ENCODE results near the gene SH3GL3.

DNA sequence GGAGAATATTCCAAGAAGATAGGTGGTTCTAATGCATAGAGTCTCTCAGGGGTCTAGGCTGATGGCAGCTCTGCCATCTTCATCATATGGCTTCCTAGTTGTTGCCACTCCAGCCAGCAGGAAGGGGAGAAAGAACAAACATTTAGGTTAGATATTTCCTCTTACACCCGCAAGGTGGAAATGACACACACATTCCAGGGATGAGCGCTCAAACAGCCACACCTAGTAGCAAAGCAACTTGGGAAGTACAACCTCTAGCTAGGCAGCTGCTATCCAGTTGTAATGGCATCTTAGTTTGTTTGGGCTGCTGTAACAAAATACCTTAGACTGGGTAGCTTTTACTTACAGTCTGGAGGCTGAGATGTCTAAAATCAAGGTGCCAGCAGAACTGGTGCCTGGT is 154.9 kb downstream of the SH3GL3 start:
- TF ChIP-seq, protein P1, sequence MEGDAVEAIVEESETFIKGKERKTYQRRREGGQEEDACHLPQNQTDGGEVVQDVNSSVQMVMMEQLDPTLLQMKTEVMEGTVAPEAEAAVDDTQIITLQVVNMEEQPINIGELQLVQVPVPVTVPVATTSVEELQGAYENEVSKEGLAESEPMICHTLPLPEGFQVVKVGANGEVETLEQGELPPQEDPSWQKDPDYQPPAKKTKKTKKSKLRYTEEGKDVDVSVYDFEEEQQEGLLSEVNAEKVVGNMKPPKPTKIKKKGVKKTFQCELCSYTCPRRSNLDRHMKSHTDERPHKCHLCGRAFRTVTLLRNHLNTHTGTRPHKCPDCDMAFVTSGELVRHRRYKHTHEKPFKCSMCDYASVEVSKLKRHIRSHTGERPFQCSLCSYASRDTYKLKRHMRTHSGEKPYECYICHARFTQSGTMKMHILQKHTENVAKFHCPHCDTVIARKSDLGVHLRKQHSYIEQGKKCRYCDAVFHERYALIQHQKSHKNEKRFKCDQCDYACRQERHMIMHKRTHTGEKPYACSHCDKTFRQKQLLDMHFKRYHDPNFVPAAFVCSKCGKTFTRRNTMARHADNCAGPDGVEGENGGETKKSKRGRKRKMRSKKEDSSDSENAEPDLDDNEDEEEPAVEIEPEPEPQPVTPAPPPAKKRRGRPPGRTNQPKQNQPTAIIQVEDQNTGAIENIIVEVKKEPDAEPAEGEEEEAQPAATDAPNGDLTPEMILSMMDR (IDR thresholded peaks at IDR 0.05) = no peak
- no peak for TF ChIP-seq POLR2A (IDR thresholded peaks at IDR 0.05)

Measured in adrenal gland (tissue), 5 donors.